NCI-H524 treated with DMSO at 0.1 percent for 48 hours (cell line): ENCODE results near the gene MIER2.

Source experiments
- DNase-seq: peaks from one replicate; lab custom pipeline; 2025; lab: John Stamatoyannopoulos, UW

The MIER2 gene

DNA sequence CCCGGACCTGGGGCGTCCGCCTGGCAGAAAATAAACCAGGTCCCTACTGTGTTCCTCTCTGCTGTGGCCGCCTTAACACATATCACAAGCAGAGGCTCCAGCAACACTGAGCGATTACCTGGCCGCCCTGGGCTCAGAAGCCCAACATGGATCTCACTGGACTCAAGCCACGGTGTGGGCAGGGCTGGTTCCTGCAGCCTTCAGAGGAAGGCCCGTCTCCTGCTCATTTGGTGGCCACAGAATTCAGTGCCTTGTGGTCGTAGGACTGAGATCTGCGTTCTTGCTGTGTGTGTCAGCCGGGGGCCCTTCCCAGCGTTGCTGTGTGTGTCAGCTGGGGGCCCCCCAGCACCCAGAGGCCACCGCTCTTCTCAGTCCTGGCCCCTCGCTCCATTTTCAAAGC lies 34.1 kb upstream of the MIER2 start:
- DNase-seq, result no peak

DNA sequence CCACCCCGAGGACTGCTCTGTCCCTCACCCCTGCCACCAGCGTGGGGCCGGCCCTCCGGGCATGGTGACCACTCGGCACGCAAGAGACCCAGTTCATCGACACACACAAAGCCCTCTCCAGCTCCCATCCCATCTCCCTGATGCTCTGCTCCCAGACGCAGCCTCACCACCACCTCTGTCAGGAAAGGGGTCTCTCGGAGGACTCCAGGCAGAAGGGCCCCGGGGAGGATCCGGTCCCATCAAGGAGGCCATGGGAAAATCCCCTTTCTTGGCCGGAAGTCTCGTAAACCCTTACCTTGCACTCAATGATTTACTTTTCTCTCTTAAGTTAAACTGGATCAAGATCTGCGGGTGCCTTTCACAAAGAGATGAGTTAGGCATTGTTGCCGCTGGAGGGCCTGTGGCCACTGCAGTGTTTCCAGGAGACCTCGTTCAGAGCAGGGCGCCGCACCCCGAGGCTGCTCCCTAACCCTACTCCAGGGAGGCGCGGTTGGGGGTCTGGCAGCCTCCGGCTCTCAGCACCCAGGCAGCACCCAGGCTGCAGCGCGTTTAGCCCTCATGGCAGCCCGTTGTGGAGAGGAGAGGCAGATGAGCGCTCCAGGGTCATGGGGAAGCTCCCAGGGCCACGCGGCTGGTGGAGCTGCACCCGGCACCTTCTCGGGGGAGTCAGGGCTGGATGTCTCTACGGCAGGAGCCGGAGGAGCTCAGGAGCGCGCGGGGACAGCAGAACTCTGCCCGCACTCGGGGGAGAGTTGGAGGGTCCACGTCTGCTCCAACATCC lies 33.4 kb upstream of the MIER2 start:
- no peak for DNase-seq

DNA sequence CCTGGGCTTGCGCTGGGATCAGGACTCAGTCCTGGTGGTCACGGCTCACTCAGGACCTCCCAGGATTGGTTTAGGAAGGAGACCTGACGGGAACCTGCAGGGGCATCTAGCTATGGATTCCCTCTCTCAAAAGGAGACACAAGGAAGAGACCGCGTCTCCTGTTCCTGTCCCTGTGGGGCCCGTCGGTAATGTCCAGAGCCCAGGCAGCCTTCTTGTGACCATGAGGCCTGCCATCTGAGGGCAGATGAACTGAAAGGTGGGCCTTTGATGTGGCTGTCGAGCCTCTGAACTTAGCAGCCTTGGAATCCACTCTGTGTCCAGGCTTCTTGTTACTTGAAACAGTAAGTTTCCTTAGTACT lies 31.5 kb upstream of the MIER2 start:
- no peak for DNase-seq

DNA sequence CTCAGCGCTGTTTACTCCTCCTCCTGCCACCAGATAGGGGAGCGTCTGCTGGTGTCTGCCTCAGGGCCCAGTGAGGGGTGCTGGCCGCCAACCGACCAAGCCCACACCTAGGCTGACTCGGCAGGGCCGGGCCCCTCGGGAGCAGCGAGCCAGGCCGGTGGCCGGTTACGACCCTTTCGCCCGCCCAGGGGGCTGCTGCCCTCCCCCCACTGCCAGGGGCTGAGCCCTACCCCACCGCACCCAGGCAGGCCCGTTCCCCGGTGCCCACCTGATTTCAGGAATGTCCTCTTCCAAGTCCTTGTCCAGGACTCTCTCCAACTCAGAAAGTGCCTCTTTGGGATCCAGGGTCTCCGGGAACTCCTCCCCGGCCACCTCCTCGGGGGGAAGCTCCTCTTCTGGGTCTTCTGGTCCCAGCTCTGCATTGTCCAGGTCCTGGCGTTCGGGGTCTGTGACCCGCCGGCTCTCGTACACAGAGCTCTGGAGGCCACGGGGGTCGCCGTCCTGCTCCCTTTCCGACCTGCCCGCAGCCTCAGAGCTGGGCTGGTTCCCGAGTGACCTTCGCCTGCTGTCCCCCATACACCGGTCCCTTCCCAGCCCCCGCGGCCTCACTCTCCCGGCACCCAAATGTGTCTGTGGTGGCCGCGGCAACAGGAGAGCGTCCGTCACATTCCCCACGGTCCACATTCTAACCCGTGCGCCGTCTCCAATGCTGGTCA lies 31.0 kb upstream of the MIER2 start:
- DNase-seq, result no peak

DNA sequence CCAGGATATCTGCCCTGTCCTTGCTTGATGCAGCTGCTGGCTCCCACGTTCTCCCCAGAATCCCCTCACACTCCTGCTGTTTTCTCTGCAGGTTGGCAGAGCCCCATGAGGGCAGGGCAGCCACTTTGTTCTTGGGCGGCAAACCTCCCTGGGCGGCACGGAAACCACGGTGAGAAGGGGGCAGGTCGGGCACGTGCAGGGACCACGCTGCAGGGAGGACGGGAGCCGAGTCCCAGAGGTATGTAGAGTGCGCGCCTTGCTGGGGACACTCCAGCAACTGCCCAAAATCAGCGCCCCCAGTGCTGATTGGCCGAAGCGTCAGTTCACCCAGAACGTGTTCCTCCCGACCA lies 30.3 kb upstream of the MIER2 start:
- DNase-seq, result no peak

DNA sequence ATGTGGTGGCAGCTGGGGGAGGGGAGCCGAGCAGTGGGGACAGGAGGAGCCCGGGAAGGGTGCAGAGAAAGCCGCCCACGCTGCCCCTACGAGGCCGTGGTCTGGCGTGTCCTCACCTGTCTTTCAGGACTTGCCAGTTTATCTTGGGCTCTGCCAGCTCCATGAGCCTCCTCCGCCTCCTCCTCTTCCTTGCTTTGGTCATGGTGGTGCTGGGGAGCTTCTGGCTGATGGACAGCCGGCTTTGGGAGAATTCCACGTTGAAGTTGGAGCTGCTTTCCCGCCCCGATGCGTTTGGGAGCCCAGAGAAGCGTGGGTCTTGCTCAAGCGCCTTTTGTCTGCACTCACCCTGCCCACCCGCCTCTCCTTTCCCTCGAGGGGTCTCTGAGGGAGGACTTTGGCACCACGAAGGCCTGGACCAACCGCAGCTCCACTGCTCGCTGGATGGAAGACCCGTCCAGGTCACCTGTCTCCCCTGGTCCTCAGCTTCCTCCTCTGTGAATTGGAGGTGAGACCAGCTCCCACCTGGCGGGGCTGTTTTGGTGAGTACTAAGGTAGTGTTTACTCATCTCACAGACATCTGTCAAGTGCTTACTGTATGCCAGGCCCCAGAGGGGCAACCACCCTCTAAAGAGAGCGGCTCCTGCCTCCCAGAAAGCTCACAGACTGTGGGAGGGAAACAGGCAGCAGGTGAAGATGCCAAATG lies 29.7 kb upstream of the MIER2 start:
- DNase-seq, result no peak

DNA sequence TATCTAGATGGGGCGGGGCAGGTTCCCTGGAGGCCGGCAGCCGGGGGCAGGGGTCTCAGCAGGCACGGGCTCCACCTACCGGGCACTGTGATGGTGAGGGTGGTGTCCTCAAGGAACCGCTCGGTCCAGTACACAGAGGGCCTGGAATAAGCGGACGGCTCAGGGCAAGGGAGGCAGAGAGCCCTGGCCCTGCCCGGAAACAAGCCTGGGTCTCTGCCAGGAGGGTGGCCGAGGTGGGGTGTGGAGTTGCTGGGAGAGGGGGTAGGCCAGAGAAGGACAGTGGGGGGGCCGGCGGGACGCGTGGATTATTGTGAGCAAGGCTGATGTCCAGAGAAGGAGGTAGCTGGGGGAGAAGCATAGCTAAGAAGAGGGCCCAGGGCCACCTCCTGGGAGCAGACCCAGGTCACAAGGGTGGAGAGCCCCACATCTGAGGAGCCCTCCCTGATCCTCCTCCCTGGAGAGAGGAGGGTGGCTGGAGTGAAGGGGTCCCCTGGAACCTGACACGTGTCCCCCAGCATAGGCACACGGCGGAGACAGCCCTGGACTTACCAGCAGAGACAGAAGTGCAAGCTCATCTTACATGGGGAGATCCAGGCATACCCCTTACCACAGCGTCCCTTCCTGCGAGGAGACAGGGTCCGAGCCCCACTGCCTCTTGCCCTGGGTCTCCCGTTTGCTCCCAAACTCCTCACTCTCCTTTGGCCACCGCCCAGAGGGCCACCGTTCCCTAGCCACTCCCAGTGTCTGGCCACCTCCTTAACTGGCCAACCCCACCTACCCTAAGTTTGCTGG lies 29.0 kb upstream of the MIER2 start:
- no peak for DNase-seq

DNA sequence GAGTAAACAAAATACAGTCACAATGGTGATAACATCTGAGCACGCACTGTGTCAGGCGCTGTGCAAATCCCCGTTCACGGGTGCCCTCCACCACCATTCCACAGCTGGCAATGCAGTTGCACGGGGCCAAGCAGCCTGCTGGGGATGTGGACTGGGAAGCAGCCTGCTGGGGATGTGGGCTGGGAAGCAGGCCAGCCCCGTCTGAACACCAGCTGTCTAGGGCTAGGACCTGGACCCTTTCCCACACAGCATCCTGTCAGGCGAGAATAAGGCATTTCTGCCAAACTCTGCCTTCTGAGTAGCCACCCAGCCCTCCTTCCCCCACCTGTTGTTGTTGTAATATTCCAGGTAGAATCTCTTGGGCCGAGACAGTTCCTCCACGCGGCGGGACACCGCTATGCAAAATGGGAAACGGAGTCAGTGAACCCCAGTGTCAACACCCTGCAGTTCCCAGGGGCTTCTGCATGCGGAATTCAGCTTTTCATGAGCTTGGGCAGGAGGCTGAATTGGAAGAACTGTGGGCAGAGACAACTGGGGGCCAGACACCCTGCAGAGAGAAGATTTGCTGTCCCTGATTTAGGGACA lies 27.8 kb upstream of the MIER2 start:
- no peak for DNase-seq

DNA sequence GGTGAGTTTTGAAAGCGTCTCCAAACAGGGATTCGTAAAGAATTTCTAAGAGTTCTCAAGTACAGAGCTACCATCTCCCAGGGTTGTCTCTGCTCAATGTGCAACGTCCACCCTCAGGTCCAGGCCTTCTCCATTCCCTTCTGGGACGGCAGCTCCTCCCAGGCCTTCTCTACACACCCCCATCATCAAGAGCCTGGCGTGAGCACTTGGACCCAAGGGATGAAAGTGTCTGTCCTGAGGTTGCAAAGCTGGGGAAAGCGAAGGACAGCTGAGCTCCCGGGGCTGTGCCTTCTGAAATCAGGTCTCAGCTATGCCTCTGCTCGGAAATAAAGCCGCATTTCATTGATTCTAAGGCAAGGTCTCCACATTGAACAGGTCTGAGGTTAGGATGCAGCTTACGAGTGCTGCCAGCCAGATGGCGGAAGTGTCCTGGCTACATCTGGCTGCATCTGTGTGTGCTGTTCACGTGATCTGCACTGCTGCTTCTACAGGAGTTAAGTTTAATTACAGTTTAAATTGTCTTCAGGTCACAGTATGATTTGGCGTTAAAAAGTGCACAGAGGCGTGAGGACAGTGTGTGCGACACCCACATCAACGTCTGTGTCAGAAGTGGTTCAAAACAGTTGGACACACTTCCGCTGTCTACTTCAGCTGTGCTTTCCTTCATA lies 27.0 kb upstream of the MIER2 start:
- DNase-seq, result no peak

DNA sequence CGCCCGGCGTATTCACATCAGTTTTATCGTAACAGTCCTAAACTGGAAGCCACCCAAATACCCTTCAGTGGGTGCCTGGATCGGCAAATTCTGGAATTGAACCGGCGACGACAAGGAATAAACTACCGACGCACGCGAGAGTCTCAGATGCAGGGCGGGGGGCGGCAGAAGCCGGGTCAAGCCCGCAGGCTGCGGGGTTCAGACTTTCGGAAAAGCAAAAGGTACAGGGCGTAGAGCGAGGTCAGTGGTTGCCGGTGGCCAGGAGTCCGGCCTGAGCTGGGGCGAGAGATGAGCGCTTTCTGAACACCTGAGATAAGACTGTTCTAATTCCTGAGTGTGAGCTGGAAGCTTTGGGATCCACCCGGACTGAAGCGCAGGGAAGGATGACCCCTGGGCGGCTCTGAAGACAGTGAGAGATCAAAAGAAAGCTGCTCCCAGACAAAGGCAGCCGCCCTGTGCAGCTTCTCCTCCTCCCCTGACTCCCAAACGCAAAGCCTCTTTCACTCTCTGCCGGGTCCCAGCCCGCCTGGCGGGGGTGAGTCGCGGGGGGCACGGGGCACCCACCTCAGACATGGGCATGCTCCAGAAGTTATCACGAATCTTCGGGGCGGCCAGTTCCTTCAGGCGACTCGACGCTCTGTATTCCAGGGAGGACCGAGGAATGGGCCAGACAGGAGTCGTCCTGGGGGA lies 26.2 kb upstream of the MIER2 start:
- no peak for DNase-seq

DNA sequence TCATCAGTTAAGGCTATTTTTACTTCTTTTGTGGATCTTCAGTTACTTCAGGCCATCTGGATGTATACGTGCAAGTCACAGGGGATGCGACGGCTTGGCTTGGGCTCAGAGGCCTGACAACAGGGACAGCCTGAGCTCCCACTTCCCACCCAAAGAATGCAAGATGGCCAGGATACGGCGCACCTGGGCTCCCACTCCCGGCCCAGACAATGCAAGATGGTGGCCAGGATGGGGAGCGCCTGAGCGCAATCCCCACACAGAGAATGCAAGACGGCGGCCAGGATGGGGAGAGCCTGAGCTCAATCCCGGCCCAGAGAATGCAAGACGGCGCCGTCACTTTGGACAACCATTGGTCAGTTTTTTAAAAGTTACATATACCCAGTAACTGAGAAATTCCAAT lies 25.3 kb upstream of the MIER2 start:
- DNase-seq, result no peak

DNA sequence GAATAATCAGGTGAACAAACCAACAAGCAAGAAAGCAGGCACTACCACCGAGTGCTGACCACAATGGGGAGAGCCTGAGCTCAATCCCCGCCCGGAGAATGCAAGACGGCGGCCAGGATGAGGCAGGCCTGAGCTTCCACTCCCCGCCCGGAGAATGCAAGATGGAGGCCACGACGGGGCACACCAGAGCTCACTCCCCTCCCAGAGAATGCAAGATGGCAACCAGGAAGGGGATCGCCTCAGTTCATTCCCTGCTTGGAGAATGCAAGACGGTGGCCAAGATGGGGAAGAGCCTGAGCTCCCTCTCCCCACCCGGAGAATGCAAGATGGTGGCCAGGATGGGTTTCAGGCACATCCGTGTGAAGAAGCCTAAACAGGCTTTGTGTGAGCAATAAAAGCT lies 24.7 kb upstream of the MIER2 start:
- DNase-seq, result no peak

DNA sequence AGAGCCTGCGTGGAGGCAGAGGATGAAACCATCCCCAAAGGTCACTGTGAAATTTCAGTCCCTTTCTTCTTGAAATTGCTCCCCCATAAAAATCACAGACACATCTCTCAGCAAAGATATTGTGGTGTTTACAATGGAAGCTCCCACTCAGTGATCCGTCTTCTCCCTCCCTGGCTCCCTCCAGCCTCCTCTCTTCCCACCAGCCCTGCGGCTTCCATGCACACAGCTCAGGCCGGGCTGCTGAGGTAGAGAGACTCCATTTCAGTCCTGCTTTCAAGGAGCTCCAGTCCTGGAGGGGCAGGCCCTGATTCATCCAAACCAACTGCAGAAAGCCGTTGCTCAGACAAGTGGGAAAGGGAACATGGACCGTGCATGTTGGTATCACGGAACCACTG lies 24.0 kb upstream of the MIER2 start:
- no peak for DNase-seq

DNA sequence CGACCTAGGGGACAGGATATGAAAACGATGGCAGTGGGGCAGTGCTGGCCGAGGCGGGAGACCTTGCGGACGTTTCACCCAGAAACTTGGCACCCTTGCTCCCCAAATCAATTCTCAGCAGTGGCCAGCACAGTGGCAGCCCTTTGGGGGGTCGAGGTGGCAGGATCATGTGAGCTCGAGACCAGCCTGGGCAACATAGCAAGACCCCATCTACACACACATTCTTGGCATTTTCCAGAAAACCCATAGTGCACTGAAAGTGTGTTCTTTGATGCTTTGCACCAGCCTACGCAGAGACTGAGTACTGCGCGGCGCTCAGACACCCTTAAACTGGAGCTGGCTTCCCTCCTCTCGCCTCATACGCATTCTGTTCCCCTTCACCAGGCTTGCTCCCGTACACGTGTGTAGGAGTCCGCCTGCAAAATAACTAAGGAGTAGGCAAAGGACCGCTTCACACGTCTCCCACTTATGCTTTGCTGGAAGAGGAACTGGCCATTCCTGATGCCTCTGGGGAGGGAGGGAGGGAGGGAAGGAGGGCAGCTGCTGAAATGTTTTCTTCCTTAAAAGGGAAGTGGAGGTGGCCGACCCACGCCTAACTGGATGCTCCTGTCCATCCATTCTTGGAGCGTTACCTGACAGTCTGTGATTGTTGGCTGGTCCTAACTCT lies 23.5 kb upstream of the MIER2 start:
- DNase-seq, result no peak

DNA sequence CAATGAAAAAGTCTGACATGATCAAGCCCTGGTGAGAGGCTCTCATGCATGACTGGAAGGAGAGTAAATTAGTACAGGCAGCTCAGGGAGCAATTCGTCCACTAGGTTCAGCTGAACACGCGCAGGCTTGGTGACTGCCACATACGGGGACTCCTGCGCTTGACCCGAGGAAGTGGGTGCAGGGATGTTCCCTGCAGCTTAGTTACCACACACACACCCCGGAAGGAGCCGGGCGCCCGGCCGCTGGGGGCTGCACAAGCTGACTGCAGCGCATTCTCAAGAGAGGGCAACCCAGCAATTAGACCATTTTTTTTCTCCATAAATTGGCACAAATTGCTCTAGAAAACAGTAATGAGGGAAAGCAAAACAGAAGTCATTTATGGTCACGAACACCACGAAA lies 23.0 kb upstream of the MIER2 start:
- DNase-seq, result no peak

DNA sequence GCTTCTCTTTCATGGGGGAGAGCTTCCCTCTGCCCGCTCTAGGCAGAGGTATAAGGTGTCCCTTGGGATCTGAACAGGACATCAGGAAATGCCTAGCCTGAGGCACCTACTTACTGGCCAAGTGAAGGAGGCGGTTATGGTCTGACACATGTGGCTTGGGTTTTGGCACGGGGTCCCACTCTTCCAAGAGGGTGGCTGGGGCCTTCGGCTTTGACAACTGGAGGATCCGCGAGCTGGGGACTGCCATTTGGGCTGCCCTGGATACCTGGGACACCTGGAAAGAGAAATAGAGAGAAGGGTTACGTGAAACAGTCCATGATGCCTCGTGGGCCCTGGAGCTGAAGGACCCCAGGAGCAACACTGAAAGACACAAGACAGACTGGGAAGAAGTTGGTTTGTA lies 22.4 kb upstream of the MIER2 start:
- no peak for DNase-seq

DNA sequence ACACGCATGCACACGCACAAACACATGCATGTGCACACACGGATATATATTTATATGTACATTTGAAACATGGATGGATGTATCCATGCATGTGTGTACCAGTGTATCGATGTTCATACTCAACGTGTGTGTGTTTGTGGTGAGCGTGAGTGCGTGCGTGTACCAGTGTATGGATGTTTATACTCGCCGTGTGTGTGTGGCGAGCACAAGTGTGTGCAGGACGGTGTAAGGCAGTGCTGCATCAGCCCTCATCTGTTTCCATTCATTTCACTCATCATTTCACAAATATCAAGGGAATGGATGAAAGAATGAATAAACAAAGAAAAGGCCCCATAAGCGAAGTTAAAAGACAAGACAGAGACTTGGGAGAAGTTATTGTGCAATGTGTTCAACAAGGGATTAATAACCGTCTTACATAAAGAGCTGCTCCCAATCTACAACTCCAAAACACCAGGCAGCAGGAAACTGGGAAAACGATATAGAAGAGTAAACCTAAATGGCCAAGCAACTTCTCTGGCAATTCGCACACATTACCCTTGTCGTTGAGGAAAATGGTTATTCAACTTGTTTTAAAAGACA lies 21.7 kb upstream of the MIER2 start:
- no peak for DNase-seq

DNA sequence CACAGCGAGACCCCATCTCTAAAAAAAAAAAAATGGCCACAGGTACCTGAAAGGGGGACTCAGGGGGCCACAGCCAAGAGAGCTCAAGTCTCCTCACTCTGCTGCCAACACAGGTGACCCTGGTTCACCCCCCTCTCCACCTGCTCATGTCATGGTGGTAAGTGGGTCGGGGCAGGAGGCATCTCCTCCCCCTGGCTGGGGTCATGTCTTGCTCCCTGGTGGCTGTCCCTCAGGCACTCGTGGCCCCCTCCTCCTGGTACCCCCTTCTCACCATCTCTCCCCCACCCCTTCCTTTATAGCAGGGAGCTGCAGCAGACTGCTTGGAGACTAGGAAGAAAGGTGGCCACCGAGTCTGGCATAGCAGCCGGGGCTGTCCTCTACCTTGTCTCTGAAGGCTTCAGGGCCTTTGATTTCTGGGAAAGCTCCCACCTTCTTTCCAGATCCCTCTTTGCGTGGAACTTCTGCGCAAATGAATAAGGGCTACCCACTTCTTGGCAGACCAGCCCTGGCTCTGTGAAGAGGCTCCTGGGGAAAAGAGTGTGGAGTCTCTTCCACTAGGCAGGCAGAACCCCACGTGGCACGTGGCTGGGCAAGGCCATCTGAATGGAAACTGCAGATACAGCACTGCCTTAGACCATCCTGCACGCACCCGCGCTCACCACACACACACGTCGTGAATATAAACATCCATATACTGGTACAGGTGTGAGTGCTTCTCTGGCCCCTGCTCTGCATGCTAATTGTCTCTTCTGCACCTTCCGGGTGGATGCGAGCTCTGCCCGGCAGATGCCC lies 20.1 kb upstream of the MIER2 start:
- DNase-seq, result no peak

DNA sequence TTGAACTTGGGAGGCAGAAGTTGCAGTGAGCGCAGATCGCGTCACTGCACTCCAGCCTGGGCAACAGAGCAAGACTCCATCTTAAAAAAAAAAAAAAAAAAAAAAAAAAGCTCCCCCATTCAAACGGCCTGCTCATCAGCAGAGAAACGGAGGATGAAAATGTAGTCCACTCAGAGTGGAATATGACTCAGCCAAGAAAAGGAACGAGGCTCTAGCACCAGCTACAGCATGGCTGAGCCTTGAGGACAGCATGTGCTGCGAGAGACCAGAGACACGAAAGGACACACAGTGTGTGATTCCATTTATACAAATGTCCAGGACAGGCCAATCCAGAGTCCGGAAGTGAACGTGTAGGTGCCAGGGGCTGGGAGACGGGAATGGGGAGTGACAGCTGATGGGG lies 18.1 kb upstream of the MIER2 start:
- DNase-seq, result no peak
